GM20431 (cell line): ENCODE data around the gene CFAP97D2.
"Not testable (repeated sequence)": the region's sequence is repeated elsewhere in the genome, so short reads cannot be mapped to it uniquely, and the experiment has no call there.

Experiments used
- in situ Hi-C: fragments of 300-500 bp; cut with MseI, MboI; formaldehyde crosslinking; loops from one replicate; pipeline ENCODE4 v1.15.0; 2020; ENCODE audit warnings: low sequenced_read_pairs; ENCODE audit not compliant: unreplicated experiment

The CFAP97D2 gene

GRCh38 chr13:114185182-114185971 lies 6.3 kb downstream of the CFAP97D2 start:
- in situ Hi-C loops = no loop called here

DNA sequence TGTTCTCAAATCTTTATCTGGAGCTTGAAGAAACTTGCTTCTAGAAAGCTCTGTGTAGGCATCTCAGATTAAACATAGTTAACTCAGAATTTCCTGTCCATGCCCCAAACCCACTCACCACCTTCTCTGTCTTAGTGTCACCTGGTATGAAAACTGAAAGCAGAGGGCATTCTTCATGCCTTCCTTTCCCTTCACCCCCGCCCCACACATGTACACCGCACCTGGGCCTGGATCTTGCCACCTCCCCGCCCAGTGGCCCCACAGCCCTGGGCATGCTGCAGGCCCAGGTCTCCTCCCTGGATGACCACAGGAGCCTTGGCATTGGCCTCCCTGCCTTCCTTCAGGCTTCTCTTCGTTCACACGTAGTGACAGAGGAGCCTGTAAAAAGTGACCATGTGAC lies 15.8 kb downstream of the CFAP97D2 start:
- in situ Hi-C loops = no loop called here

GRCh38 chr13:114196629-114197028 lies 17.6 kb downstream of the CFAP97D2 start:
- in situ Hi-C loops = no loop called here

- in situ Hi-C loops = no loop called here
These were observed 19.5 kb downstream of the CFAP97D2 start for GRCh38 chr13:114198556-114198955.

- in situ Hi-C loops = not testable (repeated sequence)
These were observed 20.5 kb downstream of the CFAP97D2 start for GRCh38 chr13:114199526-114199925.

DNA sequence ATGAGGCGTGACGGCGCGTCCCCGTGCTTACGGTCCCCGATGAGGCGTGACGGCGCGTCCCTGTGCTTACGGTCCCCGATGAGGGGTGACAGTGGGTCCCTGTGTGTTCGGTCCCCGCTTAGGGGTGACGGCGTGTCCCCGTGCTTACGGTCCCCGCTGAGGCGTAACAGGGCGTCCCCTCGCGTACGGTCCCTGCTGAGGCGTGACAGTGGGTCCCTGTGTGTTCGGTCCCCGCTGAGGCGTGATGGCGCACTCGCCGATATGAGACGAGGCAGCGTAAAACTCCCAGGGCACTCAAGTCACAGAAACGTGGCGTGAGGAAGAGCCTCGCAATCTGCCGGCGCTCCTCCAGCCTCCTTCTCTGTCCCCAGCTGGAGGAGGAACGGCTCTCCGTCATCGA lies 20.9 kb downstream of the CFAP97D2 start:
- in situ Hi-C loops = no loop called here

- in situ Hi-C loops = no loop called here
These were observed 21.4 kb downstream of the CFAP97D2 start for GRCh38 chr13:114200399-114200911.

- in situ Hi-C loops = no loop called here
These were observed 23.5 kb downstream of the CFAP97D2 start for GRCh38 chr13:114202581-114202980.

- in situ Hi-C loops = no loop called here
These were observed 24.5 kb downstream of the CFAP97D2 start for GRCh38 chr13:114203536-114203935.

DNA sequence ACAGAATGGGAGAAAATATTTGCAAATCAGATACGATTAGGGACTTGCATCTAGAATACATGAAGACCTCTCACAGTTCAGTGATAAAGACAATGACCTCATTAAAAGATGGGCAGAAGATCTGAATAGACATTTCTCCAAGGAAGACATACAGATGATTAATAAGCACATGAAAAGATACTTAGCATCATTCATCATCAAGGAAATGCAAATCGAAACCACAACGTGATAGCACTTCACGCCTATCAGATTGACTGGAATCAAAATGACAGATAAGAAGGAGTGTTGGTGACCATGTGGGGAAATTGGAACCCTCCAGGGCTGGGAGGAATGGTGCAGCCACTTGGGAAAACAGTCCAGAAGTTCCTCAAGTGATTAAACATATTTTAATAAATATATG lies 25.8 kb downstream of the CFAP97D2 start:
- in situ Hi-C loops = no loop called here

GRCh38 chr13:114208134-114208533 lies 29.1 kb downstream of the CFAP97D2 start:
- in situ Hi-C loops = no loop called here

GRCh38 chr13:114211446-114212157 lies 32.5 kb downstream of the CFAP97D2 start:
- in situ Hi-C loops = no loop called here

DNA sequence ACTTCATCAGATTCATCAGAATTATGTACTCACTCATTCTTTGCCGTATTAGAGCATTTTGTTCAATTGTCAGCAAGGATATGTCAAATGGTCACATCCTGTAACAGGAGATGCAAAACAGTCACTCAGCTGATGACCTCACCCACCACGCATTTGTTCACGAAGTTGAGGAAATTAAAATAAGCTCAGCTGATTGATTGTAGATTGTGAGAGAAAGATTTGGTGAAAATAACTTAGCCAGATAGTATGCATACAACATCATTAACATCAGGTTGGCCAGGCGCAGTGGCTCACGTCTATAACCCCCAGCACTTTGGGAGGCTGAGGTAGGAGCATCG lies 33.1 kb downstream of the CFAP97D2 start:
- in situ Hi-C loops = no loop called here

GRCh38 chr13:114213980-114214379 lies 34.9 kb downstream of the CFAP97D2 start:
- in situ Hi-C loops = no loop called here

DNA sequence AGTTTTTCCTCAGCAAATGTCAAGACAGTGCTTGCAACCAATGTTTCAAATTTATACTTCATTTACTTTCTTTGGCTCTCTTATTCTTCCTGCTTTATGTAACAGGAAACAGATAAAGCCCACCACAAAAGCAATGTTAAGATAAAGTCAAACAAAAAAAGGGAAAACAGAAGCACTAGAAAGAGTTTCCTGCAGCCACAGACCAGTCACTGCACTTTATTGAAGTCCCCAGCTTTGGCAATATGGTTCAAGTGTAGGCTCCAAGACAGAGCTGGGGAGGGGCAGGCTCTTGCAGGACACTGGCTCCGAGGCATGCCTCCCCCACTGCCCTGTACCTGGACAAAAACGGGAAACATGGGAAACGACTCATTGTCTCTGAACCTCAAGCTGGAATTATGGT lies 40.3 kb downstream of the CFAP97D2 start:
- in situ Hi-C loops = no loop called here

DNA sequence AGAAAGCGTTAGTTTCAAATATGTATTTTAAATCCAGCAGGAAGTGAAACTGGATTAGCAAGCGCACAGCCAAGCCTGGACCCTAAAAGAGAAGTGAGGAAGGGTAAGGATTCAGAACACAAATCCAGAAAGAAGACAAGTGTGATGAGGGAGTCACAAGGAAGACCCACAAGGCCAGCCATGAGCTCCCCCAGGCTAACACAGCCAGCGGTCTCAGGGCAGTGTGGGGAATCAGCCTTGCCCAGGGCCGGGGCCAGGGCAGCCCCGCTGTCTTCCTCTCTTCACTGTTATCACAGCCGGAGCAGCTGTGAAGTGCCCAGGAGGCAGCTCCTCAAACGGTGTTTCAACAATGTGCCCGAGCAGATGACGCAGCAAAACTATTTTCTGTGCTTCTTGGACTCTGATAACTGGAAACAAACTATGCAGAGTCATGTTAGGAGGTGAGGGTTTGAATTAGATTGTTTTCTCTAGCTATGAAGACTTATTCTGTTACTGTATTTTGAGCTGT lies 43.5 kb downstream of the CFAP97D2 start:
- in situ Hi-C loops = no loop called here

DNA sequence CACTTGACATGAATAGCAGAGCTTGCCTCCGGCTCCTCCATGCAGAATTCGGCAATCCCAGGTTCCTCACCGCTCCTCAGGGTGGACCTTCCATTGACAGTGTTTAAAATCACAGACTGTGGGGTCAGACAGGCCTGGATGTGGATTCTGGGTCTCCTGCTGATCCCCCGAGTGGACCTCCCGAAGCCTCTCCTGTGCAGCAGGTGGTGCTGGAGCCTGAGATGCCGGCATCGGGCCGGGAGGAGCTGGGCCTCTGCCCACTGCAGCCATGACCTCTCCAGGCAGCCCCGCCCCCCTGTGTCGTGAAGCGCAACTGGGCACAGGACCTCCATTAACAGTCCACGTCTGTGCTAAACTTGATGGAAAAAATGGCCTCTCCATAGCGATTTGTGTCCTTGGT lies 45.1 kb downstream of the CFAP97D2 start:
- in situ Hi-C loops = no loop called here

- in situ Hi-C loops = no loop called here
These were observed 46.6 kb downstream of the CFAP97D2 start for GRCh38 chr13:114225610-114226009.

GRCh38 chr13:114226088-114226487 lies 47.0 kb downstream of the CFAP97D2 start:
- in situ Hi-C loops = no loop called here

GRCh38 chr13:114226699-114227323 lies 47.8 kb downstream of the CFAP97D2 start:
- in situ Hi-C loops = no loop called here

DNA sequence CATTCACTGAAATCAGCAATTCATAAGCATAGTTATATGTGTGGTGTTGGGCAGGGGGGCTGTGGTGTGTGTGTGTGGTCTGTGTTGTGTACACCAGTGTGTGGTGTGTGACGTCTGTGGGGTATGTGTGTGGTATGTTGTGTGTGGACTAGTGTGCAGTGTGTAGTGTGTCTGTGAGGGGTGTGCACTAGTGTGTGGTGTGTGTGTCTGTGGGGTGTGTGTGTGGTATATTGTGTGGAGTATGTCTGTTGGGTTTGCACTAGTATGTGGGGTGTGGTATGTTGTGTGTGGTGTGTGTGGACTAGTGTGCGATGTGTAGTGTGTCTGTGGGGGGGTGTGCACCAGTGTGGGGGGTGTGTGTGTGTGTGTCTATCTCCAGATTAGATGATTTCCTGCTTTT lies 48.5 kb downstream of the CFAP97D2 start:
- in situ Hi-C loops = no loop called here
